Right hindlimb (tissue), 1 donor: ENCODE results near the gene LDLRAD4.

ENCODE experiments used
- DNase-seq: peaks from one replicate; pipeline ENCODE4 v3.0.0-alpha.2; 2018

Gene LDLRAD4

DNA sequence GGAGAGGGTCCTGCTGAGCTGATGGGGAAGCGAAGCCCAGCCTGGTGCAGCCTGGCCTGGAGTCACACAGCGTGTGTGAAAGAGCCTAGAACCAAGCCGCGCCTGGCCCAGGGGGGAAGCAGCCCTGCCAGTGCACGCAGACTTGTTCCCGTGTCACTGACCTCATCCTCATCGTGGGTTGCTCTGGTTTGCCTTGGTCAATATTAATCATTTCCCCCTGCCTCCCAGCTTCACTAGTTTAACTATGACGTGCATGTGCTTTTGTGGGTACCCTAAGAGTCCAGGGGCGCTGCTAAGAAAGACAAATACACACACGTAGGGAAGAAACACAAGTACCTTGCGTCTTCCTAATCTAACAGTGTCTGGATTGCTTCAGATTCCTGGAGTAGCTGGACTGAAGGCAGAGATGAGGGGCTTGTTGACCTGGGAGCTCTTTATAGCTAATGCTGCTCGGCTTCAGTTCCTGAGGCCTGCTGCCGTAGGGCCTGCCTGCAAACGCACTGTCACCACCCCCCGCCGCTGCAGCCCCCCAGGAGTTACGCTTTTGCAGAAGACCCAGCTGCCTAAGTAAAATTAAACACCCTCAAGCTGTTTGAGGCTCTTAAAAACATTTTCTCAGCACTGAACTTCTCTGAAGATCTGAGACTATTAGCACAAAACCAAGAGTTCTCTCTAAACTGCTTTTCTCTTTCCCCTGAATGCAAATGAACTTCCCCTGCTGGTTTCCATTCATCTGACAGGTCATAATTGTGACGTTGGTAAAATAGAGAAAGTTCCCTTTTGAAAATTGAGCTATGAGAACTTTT, 348.6 kb downstream of the LDLRAD4 start:
- no peak for DNase-seq

DNA sequence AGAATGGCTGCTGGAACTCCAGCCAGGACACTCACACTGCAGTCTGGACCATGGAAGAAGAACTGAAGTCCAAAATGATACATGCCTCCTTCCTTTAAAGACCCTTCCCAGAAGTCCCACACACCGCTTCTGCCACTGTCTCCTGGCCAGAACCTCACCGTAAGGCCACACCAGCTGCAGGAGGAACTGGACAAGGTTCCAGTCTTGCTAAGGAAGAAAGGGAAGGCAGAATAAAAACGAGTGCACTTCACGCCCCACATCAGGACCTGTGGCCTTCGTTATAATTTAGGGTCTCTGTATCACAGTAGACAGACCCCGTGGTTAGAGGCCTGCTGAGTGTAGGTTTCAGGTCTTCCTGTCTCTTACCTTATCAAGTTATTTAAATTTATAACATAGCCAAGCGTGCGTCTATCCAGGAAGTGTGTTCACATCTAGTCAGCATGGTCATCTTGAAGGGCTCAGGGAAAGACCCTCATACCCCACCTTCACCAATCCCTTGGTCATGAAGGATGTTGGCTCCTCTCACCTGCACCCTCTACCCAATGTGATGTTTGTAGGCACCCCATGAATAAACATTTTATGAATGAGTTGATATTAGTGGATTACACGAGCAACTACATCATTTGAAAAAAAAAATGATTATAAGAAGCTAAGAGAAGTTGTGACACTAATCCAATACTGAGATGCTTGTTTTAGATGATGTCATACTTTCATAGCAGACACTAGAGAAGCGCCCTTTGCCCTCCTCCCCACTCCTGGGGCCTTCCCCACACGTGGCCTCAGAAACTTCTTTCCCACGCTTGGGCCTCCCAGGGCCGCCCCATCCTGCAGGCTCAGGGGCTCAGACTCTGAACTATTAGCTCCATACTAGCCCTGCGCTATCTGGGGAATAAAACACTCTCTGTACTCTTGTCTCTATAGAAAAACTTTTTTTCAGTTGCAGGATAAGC, 350.2 kb downstream of the LDLRAD4 start:
- DNase-seq: no peak

DNA sequence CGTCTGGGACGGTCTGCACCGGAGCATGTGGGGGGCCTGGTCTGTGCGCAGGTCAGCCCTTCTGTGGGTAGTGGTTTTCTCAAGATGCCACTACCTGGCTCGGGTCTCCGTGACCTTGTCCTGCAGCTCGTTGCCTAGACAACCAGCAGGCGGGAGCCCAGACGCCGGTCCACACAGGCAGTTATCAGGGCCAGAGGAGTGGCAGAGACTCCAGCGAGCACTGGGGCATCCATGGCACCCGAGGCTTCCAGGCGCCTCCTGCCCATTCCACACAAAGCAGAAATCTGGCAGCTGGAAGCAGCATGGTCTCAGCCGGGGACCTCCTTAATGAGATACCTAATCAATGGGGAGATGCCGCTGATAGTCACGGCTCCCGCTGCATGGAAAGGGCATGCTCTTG, 351.7 kb downstream of the LDLRAD4 start:
- no peak for DNase-seq

DNA sequence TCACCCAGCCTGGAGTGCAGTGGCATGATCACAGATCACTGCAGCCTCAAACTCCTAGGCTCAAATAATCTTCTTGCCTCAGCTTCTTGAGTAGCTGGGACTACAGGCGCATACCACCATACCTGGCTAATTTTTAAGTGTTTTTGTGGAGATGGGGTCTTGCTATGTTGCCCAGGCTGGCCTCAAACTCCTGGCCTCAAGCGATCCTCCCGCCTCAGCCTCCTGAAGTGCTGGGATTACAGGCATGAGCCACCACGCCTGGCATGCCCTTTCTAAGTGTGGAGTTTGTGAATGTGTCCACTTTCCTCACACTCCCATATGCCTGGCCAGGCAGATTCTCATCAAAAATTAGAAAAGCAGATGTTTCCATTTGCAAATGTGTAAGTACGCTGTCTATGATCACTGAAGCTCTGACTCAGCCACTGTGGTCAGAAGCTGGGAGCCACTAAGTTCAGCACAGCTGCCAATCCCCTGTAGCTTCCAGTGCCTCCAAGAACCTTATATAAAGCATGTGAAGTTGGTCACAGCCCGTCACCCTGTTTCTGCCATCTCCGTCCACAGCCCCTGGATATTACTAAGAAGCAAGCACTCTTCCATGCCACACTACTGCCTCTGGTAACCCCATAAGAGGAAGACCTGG, 352.4 kb downstream of the LDLRAD4 start:
- no peak for DNase-seq

DNA sequence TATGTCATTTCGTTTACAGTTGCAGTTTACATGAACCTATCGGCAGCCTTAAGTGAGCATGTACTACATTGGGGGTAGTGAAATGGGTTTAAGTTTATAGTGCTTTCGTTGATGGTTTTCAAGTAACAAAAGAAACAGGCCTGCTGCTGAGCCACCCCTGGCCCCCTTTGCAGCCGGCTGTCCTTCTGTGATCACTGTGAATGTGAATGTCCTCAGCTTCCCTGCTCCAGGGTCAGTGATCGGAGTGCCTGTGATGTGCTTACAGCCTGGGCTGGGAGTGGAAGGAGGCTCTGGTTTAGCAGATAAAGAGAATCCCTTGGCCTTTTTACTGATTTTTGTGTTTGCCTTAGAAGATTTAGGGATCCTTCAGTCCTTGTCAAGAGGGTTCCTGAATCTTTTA, 353.6 kb downstream of the LDLRAD4 start:
- no peak for DNase-seq

DNA sequence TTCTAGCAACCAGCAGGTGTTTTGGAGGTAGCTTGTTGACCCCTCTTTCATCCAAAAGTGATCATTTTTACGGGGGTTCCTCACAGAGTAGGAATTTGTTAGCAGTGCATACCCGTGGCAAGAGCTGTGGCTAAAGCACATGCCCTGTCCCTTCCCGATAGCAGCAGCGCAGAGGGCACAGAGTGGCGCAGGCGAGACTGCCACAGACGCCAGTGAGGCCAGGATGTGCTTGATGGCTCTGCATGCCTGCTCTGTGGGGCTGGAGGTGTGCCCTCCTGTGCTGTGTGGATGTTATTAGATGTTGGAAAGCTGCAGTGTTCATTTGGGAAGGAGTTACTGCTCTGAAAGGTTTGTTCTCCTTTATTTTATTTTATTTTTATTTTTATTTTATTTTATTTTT, 354.2 kb downstream of the LDLRAD4 start:
- DNase-seq: no peak

DNA sequence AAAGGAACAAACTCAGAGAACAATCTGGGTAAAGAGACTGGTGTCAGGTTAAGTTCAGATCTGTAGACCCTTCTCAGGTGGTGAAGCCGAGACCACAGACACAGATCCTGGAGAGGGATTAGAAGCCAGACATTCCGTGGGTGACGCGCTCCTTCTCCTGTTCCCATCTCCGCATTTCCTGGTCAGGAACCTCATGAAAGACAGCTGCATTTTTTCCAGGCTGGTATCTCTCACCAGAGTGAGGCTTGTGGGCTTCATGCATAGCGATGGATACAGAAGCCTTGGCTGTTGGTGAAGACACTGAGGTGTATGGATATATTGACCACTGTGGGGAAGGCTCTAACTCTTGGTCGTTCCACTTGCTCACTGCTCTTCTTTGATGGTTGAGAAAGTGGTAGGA, 355.2 kb downstream of the LDLRAD4 start:
- no peak for DNase-seq

DNA sequence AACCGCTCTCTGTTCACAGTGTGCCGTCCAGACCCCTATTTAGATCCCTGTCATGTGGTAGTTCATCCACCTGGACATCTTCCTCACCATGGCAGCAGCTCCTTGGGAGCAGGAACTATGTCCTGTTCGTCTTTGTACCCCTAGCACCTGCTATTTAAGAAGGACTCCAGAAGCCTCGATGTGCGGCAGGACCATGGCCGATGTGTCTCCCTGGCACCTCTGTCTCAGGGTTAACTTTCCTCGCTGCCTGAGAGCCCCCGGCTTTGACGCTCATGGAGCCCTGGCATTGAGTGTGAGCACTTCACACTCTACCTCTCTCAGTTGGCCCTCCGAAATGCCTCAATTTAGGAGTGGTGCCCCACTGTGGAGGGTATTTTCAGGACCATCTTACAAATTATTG, 355.8 kb downstream of the LDLRAD4 start:
- no peak for DNase-seq

DNA sequence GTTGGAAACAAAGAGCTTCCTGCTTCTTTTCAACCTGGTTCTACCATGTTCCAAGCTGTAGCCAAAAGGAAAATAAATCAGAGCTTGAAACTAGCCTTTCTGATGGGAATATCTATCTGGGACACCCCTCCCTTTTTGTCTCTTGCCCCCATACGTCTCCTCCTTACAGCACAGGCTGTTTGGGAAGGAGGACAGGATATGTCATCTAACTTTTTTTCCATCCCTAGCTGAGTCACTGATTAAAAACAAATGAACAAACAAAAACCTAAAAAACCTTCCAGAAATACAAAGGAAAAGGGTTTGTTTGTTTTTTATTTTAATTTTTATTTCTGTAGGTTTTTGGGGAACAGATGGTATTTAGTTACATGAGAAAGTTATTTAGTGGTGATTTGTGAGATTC, 356.2 kb downstream of the LDLRAD4 start:
- DNase-seq: no peak

DNA sequence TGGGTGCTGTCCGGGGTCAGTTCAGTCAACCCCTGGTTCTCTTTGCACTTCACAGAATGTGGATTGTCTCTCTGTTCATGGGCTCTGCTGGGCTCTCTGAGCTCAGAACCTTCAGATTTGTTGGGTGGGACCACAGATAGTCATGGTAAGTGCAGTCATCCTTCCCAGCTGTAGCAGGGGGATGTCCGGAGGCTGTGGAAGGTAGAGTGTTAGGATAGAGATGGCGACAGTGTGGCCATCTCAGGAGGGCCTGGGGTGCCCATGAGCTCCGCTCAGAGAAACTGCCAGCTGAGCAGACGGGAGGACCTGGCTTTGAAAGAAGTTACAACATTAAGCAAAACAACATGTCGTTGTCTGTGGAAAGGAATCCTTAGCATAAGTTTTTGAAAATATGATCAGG, 358.0 kb downstream of the LDLRAD4 start:
- no peak for DNase-seq

DNA sequence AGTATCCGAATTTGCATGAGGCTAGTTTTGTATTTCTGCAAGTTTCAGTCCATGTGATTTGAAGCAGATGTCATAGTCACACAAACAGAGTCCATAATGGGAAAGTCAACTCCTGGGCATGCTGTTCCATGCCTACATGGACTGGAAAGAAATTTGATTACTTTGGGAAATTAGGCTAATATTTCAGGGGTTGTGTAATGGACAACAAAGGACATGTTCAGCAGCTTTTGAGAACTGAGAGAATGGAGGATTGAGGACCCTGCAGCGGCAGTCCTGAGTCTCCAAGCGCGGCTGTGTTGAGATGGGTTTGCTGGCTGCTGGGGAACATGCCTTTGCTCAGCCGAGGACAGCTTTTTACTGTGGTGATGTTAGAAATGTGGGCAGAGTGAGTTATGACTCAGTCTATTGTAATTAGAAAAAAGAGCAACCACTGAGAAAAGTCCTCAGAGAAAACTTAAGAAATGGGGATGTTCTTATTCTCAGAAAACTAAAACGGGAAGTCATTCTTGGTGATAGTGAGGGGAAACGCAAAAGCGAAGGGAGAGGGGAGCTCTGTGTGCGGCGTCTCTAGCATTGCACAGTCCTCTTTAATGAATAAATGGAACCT, 358.6 kb downstream of the LDLRAD4 start:
- DNase-seq: no peak

DNA sequence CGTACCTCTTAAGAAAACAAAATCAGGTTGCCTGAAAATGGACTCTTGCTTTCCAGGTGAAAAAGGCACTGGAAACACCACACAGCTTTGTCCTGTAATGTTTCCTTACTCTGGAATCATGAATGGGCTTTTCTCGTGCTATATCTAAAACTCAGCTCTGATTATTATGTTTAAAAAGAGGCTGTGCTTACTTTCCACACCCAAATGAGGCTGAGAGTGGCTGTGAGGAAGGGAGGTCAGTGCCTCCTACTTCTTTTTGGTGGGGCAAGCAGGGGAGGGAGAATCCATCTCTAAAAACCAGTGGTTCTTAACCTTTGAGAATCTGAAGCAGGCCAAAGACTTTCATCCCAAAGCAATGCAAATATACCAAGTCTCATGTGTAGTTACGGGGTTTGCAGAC, 359.2 kb downstream of the LDLRAD4 start:
- DNase-seq: no peak

DNA sequence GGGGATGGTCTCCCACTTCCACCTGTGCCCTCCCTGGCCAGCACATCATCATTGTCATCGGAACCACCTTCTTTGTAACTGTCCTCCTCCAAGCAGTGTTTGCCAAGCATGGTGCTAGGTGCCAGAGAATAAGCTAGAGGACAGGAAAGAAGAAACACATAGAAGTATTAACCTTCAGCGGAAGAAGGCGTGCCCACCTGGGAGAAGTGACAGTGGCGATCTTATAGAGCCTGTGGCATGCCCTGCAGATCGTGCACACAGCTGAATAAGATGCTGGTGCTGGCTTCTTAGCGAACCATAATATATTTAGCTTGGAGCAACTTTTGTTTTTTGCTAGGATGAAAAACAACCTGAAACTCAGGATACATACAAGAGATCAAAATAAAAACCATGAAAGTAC, 359.8 kb downstream of the LDLRAD4 start:
- DNase-seq: no peak

DNA sequence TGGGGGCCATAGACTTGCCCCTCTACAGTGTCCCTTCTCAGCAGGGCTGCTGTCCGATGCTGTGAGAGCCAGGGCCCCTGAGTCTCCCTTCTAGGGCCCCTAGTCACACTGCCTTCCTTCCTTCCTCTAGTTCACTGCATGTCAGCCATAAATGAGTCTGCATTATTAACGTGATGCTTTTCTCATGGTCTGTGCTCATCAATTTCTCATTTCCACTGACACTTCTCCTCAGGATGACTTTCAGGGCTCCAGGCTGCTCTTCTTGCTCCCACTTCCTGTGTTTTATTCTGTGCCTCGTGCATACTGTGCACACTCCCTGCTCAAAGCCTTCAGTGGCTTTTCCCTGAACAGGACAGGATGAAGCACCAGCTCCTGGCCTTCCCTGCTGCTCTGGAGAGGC, 361.3 kb downstream of the LDLRAD4 start:
- DNase-seq: no peak

DNA sequence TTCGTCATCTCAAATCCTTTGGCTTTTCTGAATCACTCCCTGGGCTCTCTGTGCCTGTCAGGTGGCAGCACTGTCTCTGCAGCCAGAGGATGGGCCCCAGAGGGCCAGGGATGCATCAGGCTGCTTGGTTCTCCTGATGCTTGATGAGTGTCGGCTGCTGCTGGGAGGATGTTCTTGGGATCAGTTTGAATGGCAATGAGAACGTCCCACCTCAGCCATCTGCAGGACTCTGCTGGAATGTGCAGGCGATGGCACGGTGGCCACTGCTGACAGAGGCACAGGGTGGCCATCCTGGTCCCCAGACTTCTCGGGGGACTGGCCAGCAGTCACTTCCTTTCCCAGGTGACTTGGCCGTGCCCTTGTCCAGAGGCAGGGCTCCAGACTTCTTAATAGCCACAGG, 361.8 kb downstream of the LDLRAD4 start:
- no peak for DNase-seq

DNA sequence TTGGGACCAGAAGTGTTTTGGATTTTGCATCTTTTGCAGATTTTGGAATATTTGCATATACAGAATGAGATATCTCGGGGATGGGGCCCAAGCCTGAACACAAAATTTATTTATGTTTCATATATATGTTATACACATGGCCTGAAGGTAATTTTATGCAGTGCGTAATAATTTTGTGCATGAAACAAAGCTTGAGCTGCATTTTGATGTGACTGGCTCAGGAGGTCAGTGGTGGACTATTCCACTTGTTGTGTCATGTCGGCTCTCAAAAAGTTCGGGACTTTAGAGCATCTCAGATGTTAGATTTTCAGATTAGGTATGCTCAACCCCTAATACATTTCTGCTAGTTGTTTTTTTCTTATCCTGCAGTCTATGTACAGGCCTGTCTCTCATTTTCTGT, 362.4 kb downstream of the LDLRAD4 start:
- DNase-seq: no peak

DNA sequence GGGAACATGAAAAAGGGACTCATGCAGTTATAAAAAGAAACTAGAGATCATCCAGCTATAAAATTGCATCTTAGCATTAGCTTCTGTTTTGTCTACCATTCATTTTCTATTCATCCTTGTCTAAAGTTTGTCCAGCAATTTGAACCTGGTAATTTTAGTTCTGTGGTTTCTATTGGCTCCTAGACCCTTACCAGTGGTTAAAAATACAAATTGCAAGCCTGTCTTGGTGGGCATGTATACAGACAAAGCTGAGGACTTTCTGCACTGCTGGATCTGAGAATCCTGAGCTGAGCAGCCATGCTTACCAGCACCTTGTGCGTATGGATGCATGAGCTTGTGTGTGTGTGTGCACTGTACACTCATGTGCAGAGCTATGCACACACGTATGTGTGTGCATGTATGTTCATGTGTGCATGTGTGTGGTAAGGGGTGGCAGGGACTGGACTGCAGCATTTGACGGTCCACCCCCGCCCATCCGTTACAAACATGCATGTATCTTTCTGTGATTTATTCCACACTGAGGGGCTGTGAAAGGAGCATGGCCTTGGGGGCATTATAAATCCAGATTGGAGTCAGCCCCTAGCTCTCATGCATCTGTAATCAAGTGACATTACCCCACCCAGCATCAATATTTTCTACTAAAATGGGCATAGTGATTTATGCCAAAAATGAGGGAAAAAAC, 363.1 kb downstream of the LDLRAD4 start:
- DNase-seq: no peak

DNA sequence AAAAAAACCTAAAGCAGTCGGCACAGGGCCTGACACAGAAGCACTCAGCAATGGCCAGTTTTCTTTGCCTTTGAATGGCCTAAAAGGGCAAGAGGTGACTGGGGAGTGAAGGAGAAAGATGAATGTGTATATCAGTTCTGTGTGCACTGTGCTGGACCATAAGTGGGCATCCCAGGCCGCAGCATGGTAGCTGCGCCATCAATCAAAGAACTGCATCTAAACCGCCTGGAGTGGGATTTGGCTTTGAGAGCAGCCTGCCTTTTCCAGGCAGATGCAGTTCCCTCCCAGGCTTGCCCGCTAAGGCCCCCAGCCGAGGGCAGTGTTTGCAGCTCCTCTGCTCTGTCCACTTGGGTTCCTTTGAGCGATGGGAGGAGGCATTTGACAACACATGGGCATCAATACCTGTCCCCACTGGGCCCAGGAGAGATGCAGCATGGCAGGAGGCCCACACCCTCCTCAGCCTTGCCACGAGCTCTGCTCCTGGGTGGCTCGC, 363.7 kb downstream of the LDLRAD4 start:
- DNase-seq: no peak

DNA sequence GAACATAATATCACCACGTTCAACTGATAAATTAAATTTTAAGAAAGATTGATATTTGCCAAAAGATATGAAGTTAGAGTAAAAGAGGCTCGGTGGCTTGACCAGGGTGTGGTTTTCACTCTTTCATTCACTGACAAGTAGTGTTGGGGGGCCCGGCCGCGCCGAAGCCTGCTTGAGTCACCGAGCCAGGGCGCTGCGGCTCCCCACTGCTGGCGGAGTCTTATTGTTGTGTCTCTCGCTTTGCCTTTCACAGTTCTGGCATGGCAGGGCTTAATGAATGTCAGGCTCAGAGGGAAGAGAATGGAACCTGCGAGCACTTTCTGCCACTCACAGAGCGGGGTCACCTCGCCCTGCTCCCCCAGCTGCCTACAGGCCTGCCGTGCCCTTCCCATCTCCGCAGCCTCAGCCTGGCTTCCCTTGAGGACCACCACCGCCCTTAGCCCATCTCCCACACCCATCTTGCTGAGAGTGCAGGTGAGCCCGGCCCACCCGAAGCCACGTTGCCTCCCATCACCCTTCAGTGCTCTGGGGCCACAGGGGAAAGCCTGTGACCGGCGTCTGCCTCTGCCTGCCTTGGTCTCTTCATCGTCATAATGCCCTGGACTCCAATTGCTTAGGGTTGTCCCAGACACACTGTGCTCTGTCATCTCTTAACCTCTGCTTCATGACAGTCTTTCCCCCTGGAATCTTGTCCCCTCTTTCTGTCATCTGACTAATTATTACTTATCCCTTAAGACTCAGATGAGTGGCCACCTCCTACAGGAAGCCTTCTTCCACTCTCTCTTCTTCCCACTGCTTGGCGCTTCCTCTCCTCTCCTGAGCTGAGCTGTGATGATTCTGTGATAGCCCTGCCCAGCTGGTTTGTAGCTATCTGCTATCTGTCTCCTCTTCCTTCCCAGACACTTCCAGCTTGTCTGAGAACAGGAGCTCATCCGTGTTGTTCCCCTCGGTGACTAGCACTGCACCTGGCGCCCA, 365.3 kb downstream of the LDLRAD4 start:
- DNase-seq: no peak

DNA sequence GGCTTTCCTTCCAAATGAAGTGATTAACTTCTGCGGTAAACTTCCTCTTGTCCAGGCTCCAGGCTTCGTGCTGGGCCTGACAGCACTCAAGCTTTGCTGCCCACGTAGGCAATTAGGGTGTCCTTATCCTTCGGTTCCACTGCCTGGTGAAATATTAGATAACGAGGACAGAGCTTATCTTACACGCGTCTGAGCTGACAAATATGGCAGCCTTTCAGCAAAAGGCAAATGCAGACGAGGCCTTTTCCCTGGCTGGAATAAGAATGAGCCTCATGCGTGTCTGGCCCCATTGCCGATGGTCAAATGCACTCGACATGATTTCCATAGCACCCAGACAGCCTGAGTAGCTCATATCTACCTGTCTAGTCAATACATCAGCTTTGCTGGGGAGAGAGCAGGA, 366.3 kb downstream of the LDLRAD4 start:
- no peak for DNase-seq
